BLaER1 (cell line): Measurements from ENCODE around the gene LRMDA.

Experiments used
- H3K27ac ChIP-seq: shearing (Covaris generic); formaldehyde crosslinking; 2 replicates; pipeline ENCODE4 v1.8.1; 2022
- H3K27me3 ChIP-seq: shearing (Covaris generic); formaldehyde crosslinking; 2 replicates; pipeline ENCODE4 v1.8.1; 2022
- H3K36me3 ChIP-seq: shearing (Covaris generic); formaldehyde crosslinking; 2 replicates; pipeline ENCODE4 v1.8.1; 2022
- H3K4me1 ChIP-seq: shearing (Covaris generic); formaldehyde crosslinking; 2 replicates; pipeline ENCODE4 v1.8.1; 2022
- H3K4me2 ChIP-seq: shearing (Covaris generic); formaldehyde crosslinking; 2 replicates; pipeline ENCODE4 v1.8.1; 2022
- H3K4me3 ChIP-seq: shearing (Covaris generic); formaldehyde crosslinking; 2 replicates; pipeline ENCODE4 v1.8.1; 2022
- H3K9ac ChIP-seq: shearing (Covaris generic); formaldehyde crosslinking; 2 replicates; pipeline ENCODE4 v1.8.1; 2022
- H3K9me3 ChIP-seq: shearing (Covaris generic); formaldehyde crosslinking; 2 replicates; pipeline ENCODE4 v1.8.1; 2022
- H4K20me1 ChIP-seq: shearing (Covaris generic); formaldehyde crosslinking; 2 replicates; pipeline ENCODE4 v1.8.1; 2022
- Cebpa-rat ChIP-seq: shearing (Covaris generic); IDR thresholded peaks from 2 replicates; pipeline ENCODE4 v1.8.1; 2022

The LRMDA gene

GRCh38 chr10:75771606-75772005 is 340.2 kb downstream of the LRMDA start:
- peak overlapping the region; percentile 73 for H3K4me2 ChIP-seq
- no peaks in the 10 kb centered on the region for H3K9me3 ChIP-seq
- peaks cover 11% of the 10 kb centered on the region for H3K4me1 ChIP-seq
- no peaks in the 10 kb centered on the region for H3K36me3 ChIP-seq
- no peaks in the 10 kb centered on the region for H3K27me3 ChIP-seq
- H3K4me3 ChIP-seq: 0 out of 2 replicates have a peak overlapping the region, but pooled peaks have one; percentile 49
- TF ChIP-seq Cebpa-rat: no peak
- no peak overlapping the region for H3K9ac ChIP-seq
- no peaks in the 10 kb centered on the region for H4K20me1 ChIP-seq
- no peak overlapping the region for H3K27ac ChIP-seq

GRCh38 chr10:75772153-75772887 is 340.9 kb downstream of the LRMDA start:
- Histone ChIP-seq H3K36me3 (no peaks in the 10 kb centered on the region), H3K9ac (no peak overlapping the region), H3K4me2 (peak overlapping the region; percentile 73), H4K20me1 (no peaks in the 10 kb centered on the region), H3K9me3 (no peaks in the 10 kb centered on the region), H3K4me1 (peaks cover 11% of the 10 kb centered on the region), H3K4me3 (peak overlapping the region; percentile 49; the same call in 1 of the 2 replicates), H3K27me3 (no peaks in the 10 kb centered on the region), H3K27ac (peak overlapping the region; percentile 52; the same call in 1 of the 2 replicates)
- peak; percentile 36; the same call in 1 of the 2 replicates for TF ChIP-seq Cebpa-rat

- Histone ChIP-seq H3K27ac (no peak overlapping the region), H3K4me2 (no peak overlapping the region), H3K36me3 (no peaks in the 10 kb centered on the region), H3K9me3 (no peaks in the 10 kb centered on the region), H3K4me1 (peaks cover 11% of the 10 kb centered on the region), H3K27me3 (no peaks in the 10 kb centered on the region), H3K9ac (no peak overlapping the region), H4K20me1 (no peaks in the 10 kb centered on the region), H3K4me3 (no peak overlapping the region)
- TF ChIP-seq Cebpa-rat: no peak
Measured at GRCh38 chr10:75773231-75773780, 341.9 kb downstream of the LRMDA start.

- no peak overlapping the region for H3K4me2 ChIP-seq
Measured at GRCh38 chr10:75773813-75774782, 342.7 kb downstream of the LRMDA start.

GRCh38 chr10:75774783-75775490 is 343.5 kb downstream of the LRMDA start:
- Histone ChIP-seq H3K4me3 (no peak overlapping the region), H3K27me3 (no peaks in the 10 kb centered on the region), H3K27ac (no peak overlapping the region), H3K4me2 (no peak overlapping the region), H3K9me3 (no peaks in the 10 kb centered on the region), H3K36me3 (no peaks in the 10 kb centered on the region), H4K20me1 (no peaks in the 10 kb centered on the region), H3K4me1 (peaks cover 11% of the 10 kb centered on the region), H3K9ac (no peak overlapping the region)
- no peak for TF ChIP-seq Cebpa-rat

More at GRCh38 chr10:75773813-75774782, 342.7 kb downstream of the LRMDA start:
- Histone ChIP-seq H3K9me3 (no peaks in the 10 kb centered on the region), H3K9ac (no peak overlapping the region), H4K20me1 (no peaks in the 10 kb centered on the region), H3K36me3 (no peaks in the 10 kb centered on the region), H3K27me3 (no peaks in the 10 kb centered on the region), H3K4me3 (no peak overlapping the region), H3K27ac (no peak overlapping the region), H3K4me1 (peaks cover 11% of the 10 kb centered on the region)
- no peak for TF ChIP-seq Cebpa-rat

- Histone ChIP-seq H3K9ac (no peak overlapping the region), H3K27ac (no peak overlapping the region), H3K4me1 (peaks cover 6% of the 10 kb centered on the region), H3K4me3 (no peak overlapping the region), H3K36me3 (no peaks in the 10 kb centered on the region), H3K9me3 (no peaks in the 10 kb centered on the region), H4K20me1 (no peaks in the 10 kb centered on the region), H3K4me2 (no peak overlapping the region), H3K27me3 (no peaks in the 10 kb centered on the region)
- no peak for TF ChIP-seq Cebpa-rat
Measured at GRCh38 chr10:75776738-75777504, 345.5 kb downstream of the LRMDA start.

GRCh38 chr10:75778665-75779064 is 347.2 kb downstream of the LRMDA start:
- no peaks in the 10 kb centered on the region for H3K9me3 ChIP-seq
- H3K4me1 ChIP-seq: no peaks in the 10 kb centered on the region
- H3K9ac ChIP-seq: no peak overlapping the region
- H3K27me3 ChIP-seq: no peaks in the 10 kb centered on the region
- H3K27ac ChIP-seq: no peak overlapping the region
- H3K4me3 ChIP-seq: no peak overlapping the region
- H3K4me2 ChIP-seq: no peak overlapping the region
- no peaks in the 10 kb centered on the region for H4K20me1 ChIP-seq
- H3K36me3 ChIP-seq: no peaks in the 10 kb centered on the region
- no peak for TF ChIP-seq Cebpa-rat

- Histone ChIP-seq H3K27ac (no peak overlapping the region), H3K9ac (no peak overlapping the region), H3K4me2 (no peak overlapping the region), H4K20me1 (no peaks in the 10 kb centered on the region), H3K27me3 (no peaks in the 10 kb centered on the region), H3K9me3 (no peaks in the 10 kb centered on the region), H3K4me1 (no peaks in the 10 kb centered on the region), H3K4me3 (no peak overlapping the region), H3K36me3 (no peaks in the 10 kb centered on the region)
- TF ChIP-seq Cebpa-rat: no peak
Measured at GRCh38 chr10:75779276-75779675, 347.9 kb downstream of the LRMDA start.
